ENCODE measurements around the gene SCN2B. TPM values are rescaled to one million over a fixed set of nuclear protein-coding genes. Genes with fewer than 3 reads are reported as not detected.
A peak's percentile ranks its signal among the peaks of the same experiment; 100 is the strongest.
"Not testable (repeated sequence)": the region's sequence is repeated elsewhere in the genome, so short reads cannot be mapped to it uniquely, and the experiment has no call there.

The SCN2B gene
- total RNA-seq, 2 experiments from 2014 or later = not detected

GRCh38 chr11:118183691-118184090, 7.3 kb upstream of the SCN2B start:
- not testable (repeated sequence) for DNase-seq; H3K4me3 Mint-ChIP-seq; H3K27ac Mint-ChIP-seq; ATAC-seq; H3K4me1 Mint-ChIP-seq; H3K9me3 Mint-ChIP-seq (ENCODE audit: low read depth); H3K36me3 Mint-ChIP-seq
- CTCF ChIA-PET = interaction anchor here (1.7 to 2.5 kb wide), 2 partner anchors 12 to 107 kb away, joined by 4 to 10 read pairs; no protein-coding TSS in a partner anchor
- H3K27me3 Mint-ChIP-seq = peaks cover 28% of the 10 kb centered on the region

- Mint-ChIP-seq H3K9me3 (ENCODE audit: low read depth) (no peaks in the 10 kb centered on the region), H3K4me1 (no peaks in the 10 kb centered on the region), H3K36me3 (no peaks in the 10 kb centered on the region), H3K27me3 (peaks cover 26% of the 10 kb centered on the region), H3K27ac (no peak overlapping the region), H3K4me3 (no peak overlapping the region)
- CTCF ChIA-PET = interaction anchor here (1.0 to 3.0 kb wide), 4 partner anchors 8 to 374 kb away, joined by 3 to 35 read pairs (median 4); no protein-coding TSS in a partner anchor
- no peak for DNase-seq
- peak; percentile 27 for ATAC-seq
These were observed 3.9 kb upstream of the SCN2B start for GRCh38 chr11:118180300-118180703.

- DNase-seq = no peak
- Mint-ChIP-seq H3K4me3 (no peak overlapping the region), H3K4me1 (peaks cover under 1% of the 10 kb centered on the region), H3K36me3 (no peaks in the 10 kb centered on the region), H3K9me3 (ENCODE audit: low read depth) (no peaks in the 10 kb centered on the region), H3K27me3 (peaks cover 15% of the 10 kb centered on the region), H3K27ac (no peak overlapping the region)
- ATAC-seq = no peak
- CTCF ChIA-PET = interaction anchor here (1.8 kb wide), 1 partner anchor 22 kb away, joined by 8 read pairs; no protein-coding TSS in a partner anchor
These were observed 317 bp upstream of the SCN2B start for GRCh38 chr11:118176778-118177134.

- Mint-ChIP-seq H3K9me3 (ENCODE audit: low read depth) (no peaks in the 10 kb centered on the region), H3K36me3 (no peaks in the 10 kb centered on the region), H3K4me1 (peaks cover 2% of the 10 kb centered on the region), H3K27me3 (peaks cover 15% of the 10 kb centered on the region), H3K4me3 (no peak overlapping the region), H3K27ac (no peak overlapping the region)
- CTCF ChIA-PET = interaction anchor here (1.0 kb wide), 1 partner anchor 368 kb away, joined by 3 read pairs; no protein-coding TSS in a partner anchor
- no peak for DNase-seq
- ATAC-seq = no peak
These were observed 1.1 kb downstream of the SCN2B start for GRCh38 chr11:118175031-118175992.

GRCh38 chr11:118174006-118174567, 2.4 kb downstream of the SCN2B start:
- CTCF ChIA-PET = interaction anchor here (1.0 to 6.3 kb wide), 5 partner anchors 16 to 366 kb away, joined by 3 to 88 read pairs (median 3); no protein-coding TSS in a partner anchor
- H3K27ac Mint-ChIP-seq = no peak overlapping the region
- no peak for DNase-seq
- no peaks in the 10 kb centered on the region for H3K36me3 Mint-ChIP-seq
- H3K4me3 Mint-ChIP-seq = no peak overlapping the region
- no peak for ATAC-seq
- H3K4me1 Mint-ChIP-seq = peaks cover 2% of the 10 kb centered on the region
- peaks cover 26% of the 10 kb centered on the region for H3K27me3 Mint-ChIP-seq
- H3K9me3 Mint-ChIP-seq (ENCODE audit: low read depth) = no peaks in the 10 kb centered on the region

GRCh38 chr11:118172356-118172755, 4.1 kb downstream of the SCN2B start:
- ATAC-seq (no peak), DNase-seq (no peak)
- no peak overlapping the region for H3K4me3 Mint-ChIP-seq
- H3K4me1 Mint-ChIP-seq = peaks cover 2% of the 10 kb centered on the region
- CTCF ChIA-PET = interaction anchor here (0.8 to 6.3 kb wide), 55 partner anchors 8 to 434 kb away, joined by 3 to 88 read pairs (median 5); partner anchors contain the start of genes ARCN1, CD3E, FXYD2 and MPZL2
- H3K27me3 Mint-ChIP-seq = peaks cover 36% of the 10 kb centered on the region
- no peaks in the 10 kb centered on the region for H3K36me3 Mint-ChIP-seq
- H3K27ac Mint-ChIP-seq = no peak overlapping the region
- H3K9me3 Mint-ChIP-seq (ENCODE audit: low read depth) = no peaks in the 10 kb centered on the region

- Mint-ChIP-seq H3K4me3 (no peak overlapping the region), H3K36me3 (no peaks in the 10 kb centered on the region), H3K4me1 (peaks cover 2% of the 10 kb centered on the region), H3K9me3 (ENCODE audit: low read depth) (no peaks in the 10 kb centered on the region), H3K27ac (no peak overlapping the region), H3K27me3 (peaks cover 38% of the 10 kb centered on the region)
- CTCF ChIA-PET = interaction anchor here (0.7 to 6.3 kb wide), 71 partner anchors 9 to 745 kb away, joined by 3 to 88 read pairs (median 4); partner anchors contain the start of genes ARCN1, CD3E, FXYD2 and MPZL2
- DNase-seq (peak; percentile 77), ATAC-seq (peak; percentile 87)
These were observed 5.0 kb downstream of the SCN2B start for GRCh38 chr11:118171269-118172062.

- CTCF ChIA-PET = interaction anchor here (0.7 to 6.3 kb wide), 59 partner anchors 10 to 745 kb away, joined by 3 to 88 read pairs (median 5); partner anchors contain the start of genes ARCN1, CD3E, FXYD2 and MPZL2
These were observed 5.6 kb downstream of the SCN2B start for GRCh38 chr11:118170882-118171268.

GRCh38 chr11:118170231-118170630, 6.2 kb downstream of the SCN2B start:
- Mint-ChIP-seq H3K27ac (no peak overlapping the region), H3K27me3 (peaks cover 28% of the 10 kb centered on the region), H3K4me3 (no peak overlapping the region), H3K9me3 (ENCODE audit: low read depth) (no peaks in the 10 kb centered on the region), H3K36me3 (no peaks in the 10 kb centered on the region), H3K4me1 (peaks cover 2% of the 10 kb centered on the region)
- ATAC-seq (no peak), DNase-seq (no peak)
- CTCF ChIA-PET = interaction anchor here (0.8 to 6.3 kb wide), 14 partner anchors 11 to 744 kb away, joined by 3 to 88 read pairs (median 14); partner anchors contain the start of gene SCN4B

More at GRCh38 chr11:118170882-118171268, 5.6 kb downstream of the SCN2B start:
- no peak for DNase-seq
- no peak overlapping the region for H3K27ac Mint-ChIP-seq
- H3K4me1 Mint-ChIP-seq = peaks cover 2% of the 10 kb centered on the region
- H3K4me3 Mint-ChIP-seq = no peak overlapping the region
- peaks cover 32% of the 10 kb centered on the region for H3K27me3 Mint-ChIP-seq
- no peaks in the 10 kb centered on the region for H3K36me3 Mint-ChIP-seq
- no peak for ATAC-seq
- no peaks in the 10 kb centered on the region for H3K9me3 Mint-ChIP-seq (ENCODE audit: low read depth)

GRCh38 chr11:118169300-118170140, 6.9 kb downstream of the SCN2B start:
- H3K27me3 Mint-ChIP-seq = peaks cover 28% of the 10 kb centered on the region

GRCh38 chr11:118168751-118169150, 7.7 kb downstream of the SCN2B start:
- H3K27me3 Mint-ChIP-seq = peaks cover 31% of the 10 kb centered on the region
- H3K36me3 Mint-ChIP-seq = no peaks in the 10 kb centered on the region
- CTCF ChIA-PET = interaction anchor here (0.8 to 6.3 kb wide), 5 partner anchors 9 to 361 kb away, joined by 3 to 88 read pairs (median 4); no protein-coding TSS in a partner anchor
- H3K4me1 Mint-ChIP-seq = peaks cover 2% of the 10 kb centered on the region
- DNase-seq = no peak
- no peaks in the 10 kb centered on the region for H3K9me3 Mint-ChIP-seq (ENCODE audit: low read depth)
- no peak overlapping the region for H3K4me3 Mint-ChIP-seq
- no peak for ATAC-seq
- H3K27ac Mint-ChIP-seq = no peak overlapping the region

More at GRCh38 chr11:118169300-118170140, 6.9 kb downstream of the SCN2B start:
- Mint-ChIP-seq H3K36me3 (no peaks in the 10 kb centered on the region), H3K9me3 (ENCODE audit: low read depth) (no peaks in the 10 kb centered on the region), H3K4me1 (peaks cover 2% of the 10 kb centered on the region), H3K27ac (no peak overlapping the region), H3K4me3 (no peak overlapping the region)
- ATAC-seq (no peak), DNase-seq (no peak)
- CTCF ChIA-PET = interaction anchor here (0.8 to 6.3 kb wide), 8 partner anchors 8 to 362 kb away, joined by 3 to 88 read pairs (median 4); no protein-coding TSS in a partner anchor

- ATAC-seq = no peak
- Mint-ChIP-seq H3K4me3 (no peak overlapping the region), H3K27me3 (peaks cover 35% of the 10 kb centered on the region), H3K9me3 (ENCODE audit: low read depth) (no peaks in the 10 kb centered on the region), H3K4me1 (peaks cover 2% of the 10 kb centered on the region), H3K36me3 (no peaks in the 10 kb centered on the region), H3K27ac (no peak overlapping the region)
- no peak for DNase-seq
- CTCF ChIA-PET = interaction anchor here (1.0 to 6.3 kb wide), 3 partner anchors 10 to 24 kb away, joined by 4 to 88 read pairs (median 6); no protein-coding TSS in a partner anchor
These were observed 8.1 kb downstream of the SCN2B start for GRCh38 chr11:118168316-118168715.

Data from activated CD8-positive, alpha-beta memory T cell treated with anti-CD3 and anti-CD28 coated beads, Interleukin-2, amount 10 ng/mL, durations not matched to agents 7 days and 5 days (primary cell).